Choroid plexus epithelial cell (primary cell): ENCODE results near the gene AACS.
"Not testable (repeated sequence)": the region's sequence is repeated elsewhere in the genome, so short reads cannot be mapped to it uniquely, and the experiment has no call there.

Source experiments
- DNase-seq: peaks from one replicate; pipeline ENCODE4 v3.0.0-alpha.2; 2010; ENCODE audit warnings: low read depth
- H3K4me3 ChIP-seq: 2 replicates; pipeline ENCODE4 v1.5.1; 2011; ENCODE audit warnings: low read depth, mild to moderate bottlenecking, control low read depth, low read length, moderate library complexity
- TF ChIP-seq, protein P1 (sequence below): conservative IDR thresholded peaks from 2 replicates; pipeline ENCODE4 v1.5.1; 2011; ENCODE audit warnings: low read depth, mild to moderate bottlenecking, control low read depth, inconsistent platforms, low read length, moderate library complexity

The AACS gene

DNA sequence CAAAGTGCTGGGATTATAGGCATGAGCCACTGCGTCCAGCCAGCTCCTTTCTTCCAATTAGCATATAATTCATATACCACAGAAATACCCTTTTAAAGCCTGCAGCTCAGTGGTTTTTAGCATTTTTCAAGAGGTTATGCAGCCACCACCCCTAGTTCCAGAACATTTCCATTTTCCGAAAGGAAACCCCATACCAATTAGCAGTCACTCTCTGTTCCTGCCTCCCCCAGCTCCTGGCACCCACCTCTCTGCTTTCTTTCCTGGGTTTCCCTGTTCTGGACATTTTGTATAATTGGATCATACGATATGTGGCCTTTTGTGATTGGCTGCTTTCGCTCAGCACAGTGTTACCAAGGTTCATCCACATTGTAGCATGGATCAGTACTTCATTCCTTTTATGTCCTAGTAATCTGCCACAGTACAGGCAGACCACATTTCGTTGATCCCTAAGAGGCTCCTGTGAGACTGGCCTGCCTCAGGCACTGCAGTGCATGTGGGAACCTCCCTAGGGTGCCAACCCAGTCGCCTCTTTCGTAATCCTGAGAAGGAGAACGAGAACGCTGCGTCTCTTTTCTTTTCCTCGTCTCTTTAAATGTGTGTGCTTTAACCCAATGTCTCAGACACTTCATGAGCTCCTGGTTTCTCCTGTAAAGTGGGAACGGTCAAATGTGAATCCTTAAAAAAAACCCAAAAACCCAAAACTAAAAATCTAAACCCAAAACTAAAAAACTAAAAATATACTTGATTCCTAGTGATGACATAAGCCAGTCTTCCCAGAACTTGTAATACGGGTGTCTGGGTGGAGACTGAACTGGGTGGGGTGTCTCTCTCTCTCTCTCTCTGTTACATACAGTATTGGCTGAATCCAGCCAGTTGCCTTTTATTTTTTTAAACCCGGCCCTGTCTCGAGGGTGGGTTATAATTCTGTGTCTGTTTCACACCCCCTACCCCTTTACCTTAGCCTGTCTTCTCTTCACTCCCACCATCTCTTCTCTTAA, 14.7 kb downstream of the AACS start:
- peak; percentile 71 for DNase-seq
- H3K4me3 ChIP-seq = no peak overlapping the region
- TF ChIP-seq, protein P1, sequence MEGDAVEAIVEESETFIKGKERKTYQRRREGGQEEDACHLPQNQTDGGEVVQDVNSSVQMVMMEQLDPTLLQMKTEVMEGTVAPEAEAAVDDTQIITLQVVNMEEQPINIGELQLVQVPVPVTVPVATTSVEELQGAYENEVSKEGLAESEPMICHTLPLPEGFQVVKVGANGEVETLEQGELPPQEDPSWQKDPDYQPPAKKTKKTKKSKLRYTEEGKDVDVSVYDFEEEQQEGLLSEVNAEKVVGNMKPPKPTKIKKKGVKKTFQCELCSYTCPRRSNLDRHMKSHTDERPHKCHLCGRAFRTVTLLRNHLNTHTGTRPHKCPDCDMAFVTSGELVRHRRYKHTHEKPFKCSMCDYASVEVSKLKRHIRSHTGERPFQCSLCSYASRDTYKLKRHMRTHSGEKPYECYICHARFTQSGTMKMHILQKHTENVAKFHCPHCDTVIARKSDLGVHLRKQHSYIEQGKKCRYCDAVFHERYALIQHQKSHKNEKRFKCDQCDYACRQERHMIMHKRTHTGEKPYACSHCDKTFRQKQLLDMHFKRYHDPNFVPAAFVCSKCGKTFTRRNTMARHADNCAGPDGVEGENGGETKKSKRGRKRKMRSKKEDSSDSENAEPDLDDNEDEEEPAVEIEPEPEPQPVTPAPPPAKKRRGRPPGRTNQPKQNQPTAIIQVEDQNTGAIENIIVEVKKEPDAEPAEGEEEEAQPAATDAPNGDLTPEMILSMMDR = no peak

DNA sequence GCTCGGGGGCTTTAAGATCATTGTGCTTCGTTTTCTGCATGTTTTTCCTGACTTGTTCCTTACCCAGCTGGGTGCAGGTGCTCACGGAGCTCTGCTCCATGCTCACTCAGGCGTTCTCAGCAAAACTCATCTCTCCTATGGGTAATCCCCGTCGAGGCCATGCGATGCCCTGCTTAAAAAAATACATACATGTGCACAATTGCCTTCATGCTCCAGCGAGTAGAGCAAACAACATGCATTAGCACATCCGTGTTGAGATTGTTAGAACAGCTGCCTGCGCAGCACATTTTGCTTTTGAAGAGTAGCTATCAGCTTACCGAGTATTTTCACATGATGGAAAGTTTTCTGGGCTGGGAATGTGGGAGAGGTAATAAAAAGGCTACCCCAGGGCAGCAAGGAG, 16.2 kb downstream of the AACS start:
- TF ChIP-seq, protein P1 = no peak
- no peak for DNase-seq
- H3K4me3 ChIP-seq = no peak overlapping the region

DNA sequence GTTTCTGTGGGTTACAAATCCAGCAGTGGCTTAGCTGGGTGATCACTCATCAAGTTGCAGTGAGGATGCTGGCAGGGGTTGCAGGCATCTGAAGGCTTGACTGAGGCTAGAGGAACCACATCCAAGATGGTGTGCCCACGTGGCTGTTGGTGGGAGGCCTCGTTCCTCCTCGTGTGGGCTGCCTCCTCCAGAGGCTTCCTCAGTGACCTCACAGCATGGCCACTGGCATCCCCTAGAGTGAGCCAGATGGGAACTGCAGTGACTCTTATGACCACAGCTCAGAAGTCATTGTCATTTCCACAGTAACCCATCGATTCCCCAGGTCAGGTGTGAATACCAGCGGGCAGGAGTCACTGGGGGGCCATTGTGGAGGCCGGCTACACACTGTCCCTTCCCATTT, 17.8 kb downstream of the AACS start:
- TF ChIP-seq, protein P1 = no peak
- no peak for DNase-seq
- H3K4me3 ChIP-seq = no peak overlapping the region

DNA sequence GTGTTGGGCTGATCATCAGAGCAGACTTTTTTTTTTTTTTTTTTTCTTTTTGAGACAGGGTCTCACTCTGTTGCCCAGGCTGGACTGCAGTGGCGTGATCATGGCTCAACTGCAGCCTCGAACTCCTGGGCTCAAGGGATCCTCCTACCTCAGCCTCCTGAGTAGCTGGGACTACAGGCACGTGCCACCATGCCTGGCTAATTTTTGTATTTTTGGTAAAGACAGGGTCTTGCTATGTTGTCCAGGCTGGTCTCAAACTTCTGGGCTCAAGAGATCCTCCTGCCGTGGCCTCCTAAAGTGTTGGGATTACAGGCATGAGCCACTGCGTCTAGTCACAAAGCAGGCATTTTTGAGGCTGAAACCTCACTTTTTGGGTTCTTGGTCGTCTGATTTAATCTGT, 23.0 kb downstream of the AACS start:
- DNase-seq, H3K4me3 ChIP-seq: not testable (repeated sequence)

DNA sequence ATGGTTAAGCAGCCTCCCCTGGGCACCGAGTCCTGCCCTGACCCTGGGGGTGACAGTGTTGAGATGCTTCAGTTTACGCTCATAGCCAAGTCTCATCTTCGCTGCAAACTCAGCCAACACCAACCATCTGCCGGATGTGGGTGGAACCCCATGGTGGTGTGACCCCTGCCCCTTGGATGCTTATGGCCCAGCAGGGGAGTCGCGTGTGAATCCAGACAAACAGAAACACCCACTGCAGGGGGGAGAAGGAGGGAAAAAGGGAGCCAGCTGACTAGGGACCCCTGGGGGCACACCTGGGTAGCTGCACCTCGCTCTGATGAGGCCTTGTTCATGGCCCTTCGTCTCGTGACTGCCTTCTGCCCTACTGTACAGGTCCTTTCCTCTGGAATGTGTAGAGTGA, 23.8 kb downstream of the AACS start:
- no peak overlapping the region for H3K4me3 ChIP-seq
- TF ChIP-seq, protein P1 = peak; percentile 56
- peak; percentile 92 for DNase-seq

DNA sequence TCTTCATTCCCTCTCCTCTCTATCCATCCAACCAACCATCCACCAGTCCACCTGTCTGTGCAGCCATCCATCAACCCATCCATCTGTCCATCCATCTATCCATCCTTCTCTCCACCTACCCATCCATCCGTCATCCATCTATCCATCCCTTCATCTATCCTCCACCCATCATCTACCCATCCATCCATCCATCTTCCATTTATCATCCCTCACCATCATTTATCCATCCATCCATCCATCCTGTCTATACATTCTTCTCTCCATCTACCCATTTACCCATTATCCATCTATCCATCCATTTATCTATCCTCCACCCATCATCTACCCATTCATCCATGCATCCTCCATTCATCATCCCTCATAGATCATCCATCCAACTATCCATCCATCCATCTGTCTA, 24.4 kb downstream of the AACS start:
- DNase-seq = no peak
- H3K4me3 ChIP-seq = no peak overlapping the region
- TF ChIP-seq, protein P1 = no peak

DNA sequence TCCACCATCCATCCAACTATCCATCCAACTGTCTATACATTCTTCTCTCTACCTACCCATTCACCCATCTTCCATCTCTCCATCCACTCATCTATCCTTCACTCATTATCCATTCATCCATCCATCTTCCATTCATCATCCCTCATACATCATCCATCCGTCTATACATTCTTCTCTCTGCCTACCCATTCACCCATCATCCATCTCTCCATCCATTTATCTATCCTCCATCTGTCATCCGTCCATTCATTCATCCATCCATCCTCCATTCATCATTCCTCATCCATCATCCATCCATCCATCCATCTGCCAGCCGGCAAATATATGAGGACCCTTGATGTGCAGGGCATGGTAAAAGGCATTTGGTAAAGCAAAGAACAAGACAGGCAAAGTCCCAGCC, 25.2 kb downstream of the AACS start:
- H3K4me3 ChIP-seq = no peak overlapping the region
- no peak for DNase-seq
- TF ChIP-seq, protein P1 = no peak
